GM12872 (cell line): ENCODE results near the gene GNL1.

Experiments used
- TF ChIP-seq, protein P1 (sequence below): IDR thresholded peaks from 3 replicates; pipeline ENCODE4 v1.5.1; 2011; ENCODE audit warnings: low read depth, mild to moderate bottlenecking, low read length, moderate library complexity; ENCODE audit not compliant: insufficient read depth

The GNL1 gene

GRCh38 chr6:30556066-30556905 lies at the start of gene GNL1:
Gene GNL1, minus strand, starts transcription at chr6:30556489. Its CDS starts 286 bp downstream, at chr6:30556203.
- TF ChIP-seq, protein P1, sequence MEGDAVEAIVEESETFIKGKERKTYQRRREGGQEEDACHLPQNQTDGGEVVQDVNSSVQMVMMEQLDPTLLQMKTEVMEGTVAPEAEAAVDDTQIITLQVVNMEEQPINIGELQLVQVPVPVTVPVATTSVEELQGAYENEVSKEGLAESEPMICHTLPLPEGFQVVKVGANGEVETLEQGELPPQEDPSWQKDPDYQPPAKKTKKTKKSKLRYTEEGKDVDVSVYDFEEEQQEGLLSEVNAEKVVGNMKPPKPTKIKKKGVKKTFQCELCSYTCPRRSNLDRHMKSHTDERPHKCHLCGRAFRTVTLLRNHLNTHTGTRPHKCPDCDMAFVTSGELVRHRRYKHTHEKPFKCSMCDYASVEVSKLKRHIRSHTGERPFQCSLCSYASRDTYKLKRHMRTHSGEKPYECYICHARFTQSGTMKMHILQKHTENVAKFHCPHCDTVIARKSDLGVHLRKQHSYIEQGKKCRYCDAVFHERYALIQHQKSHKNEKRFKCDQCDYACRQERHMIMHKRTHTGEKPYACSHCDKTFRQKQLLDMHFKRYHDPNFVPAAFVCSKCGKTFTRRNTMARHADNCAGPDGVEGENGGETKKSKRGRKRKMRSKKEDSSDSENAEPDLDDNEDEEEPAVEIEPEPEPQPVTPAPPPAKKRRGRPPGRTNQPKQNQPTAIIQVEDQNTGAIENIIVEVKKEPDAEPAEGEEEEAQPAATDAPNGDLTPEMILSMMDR, result no peak

DNA sequence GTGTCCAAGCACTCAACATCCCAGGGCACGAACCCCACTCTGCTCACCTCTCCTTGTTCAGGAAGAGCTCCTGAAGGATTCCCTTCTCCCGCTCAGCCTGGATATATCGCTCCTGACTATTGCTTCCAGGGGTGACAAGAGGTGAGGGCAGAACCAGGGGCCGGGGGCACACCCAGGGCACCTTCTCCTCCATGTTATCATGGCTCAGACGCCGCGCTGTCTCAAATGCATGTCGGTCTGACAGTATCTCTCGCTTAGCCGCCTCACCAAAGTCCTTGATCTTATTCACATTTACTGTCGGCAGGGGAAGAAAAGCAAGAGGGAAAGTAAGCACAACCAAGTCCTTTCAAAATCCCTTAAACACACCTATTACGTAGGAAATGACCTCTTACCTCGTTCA lies 47.7 kb upstream of the GNL1 start:
- TF ChIP-seq, protein P1, result no peak

DNA sequence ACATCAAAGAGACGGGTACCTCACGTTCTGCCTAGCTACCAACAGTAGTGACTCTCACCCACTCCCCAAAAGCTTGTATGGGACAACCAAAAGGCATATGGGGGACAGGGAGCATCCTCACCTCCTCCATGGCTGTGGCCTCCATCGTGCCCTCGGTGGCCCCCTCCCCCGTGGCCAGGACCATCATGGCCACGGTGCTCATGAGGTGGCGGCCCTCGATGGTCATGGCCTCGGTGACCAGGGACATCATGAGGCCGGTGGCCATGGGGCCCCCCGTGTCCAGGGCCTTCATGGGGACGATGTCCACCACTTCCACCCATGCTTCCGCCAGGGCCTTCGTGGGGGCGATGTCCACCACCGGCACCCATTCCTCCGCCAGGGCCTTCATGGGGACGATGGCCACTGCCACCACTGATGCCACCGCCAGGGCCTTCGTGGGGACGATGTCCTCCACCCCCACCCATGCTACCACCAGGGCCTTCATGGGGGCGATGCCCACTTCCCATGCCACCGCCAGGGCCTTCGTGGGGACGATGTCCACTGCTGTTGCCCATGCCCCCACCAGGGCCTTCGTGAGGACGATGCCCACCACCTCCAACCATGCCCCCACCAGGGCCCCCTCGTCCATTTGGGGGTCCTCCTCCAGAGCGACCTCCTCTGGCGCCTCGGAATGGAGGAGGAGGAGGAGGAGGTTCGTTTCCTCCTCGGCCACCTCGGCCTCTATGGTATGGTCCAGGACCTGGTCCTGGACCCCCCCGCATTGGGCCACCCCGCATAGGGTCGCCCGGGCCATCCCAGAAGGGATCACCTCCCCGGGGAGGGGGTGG lies 45.7 kb upstream of the GNL1 start:
- TF ChIP-seq, protein P1, result no peak

DNA sequence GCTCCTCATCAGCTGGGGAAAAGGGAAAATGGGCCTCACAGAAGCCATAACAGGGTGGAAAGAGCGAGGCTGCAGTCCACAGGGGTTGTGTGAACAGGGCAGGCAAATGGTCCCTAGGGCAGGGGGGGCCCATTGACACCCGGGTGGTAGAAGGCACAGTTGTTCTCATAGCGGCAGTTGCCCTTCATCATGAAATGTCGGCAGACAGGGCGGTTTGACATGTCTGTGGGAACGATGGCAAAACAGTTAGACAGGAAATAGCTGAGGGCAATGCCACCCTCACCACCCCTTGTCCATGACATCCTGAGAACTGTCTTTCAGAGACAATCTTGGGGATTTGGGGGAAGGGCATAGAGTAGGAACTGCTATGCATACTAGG lies 45.1 kb upstream of the GNL1 start:
- TF ChIP-seq, protein P1, result no peak

GRCh38 chr6:30600451-30600961 lies 44.2 kb upstream of the GNL1 start:
- TF ChIP-seq, protein P1, result no peak

- TF ChIP-seq, protein P1, result no peak
These were observed 43.5 kb upstream of the GNL1 start for GRCh38 chr6:30599625-30600324.

- TF ChIP-seq, protein P1, result no peak
These were observed 42.8 kb upstream of the GNL1 start for GRCh38 chr6:30598912-30599624.
